ENCODE data around the gene KIAA1755.

DNA sequence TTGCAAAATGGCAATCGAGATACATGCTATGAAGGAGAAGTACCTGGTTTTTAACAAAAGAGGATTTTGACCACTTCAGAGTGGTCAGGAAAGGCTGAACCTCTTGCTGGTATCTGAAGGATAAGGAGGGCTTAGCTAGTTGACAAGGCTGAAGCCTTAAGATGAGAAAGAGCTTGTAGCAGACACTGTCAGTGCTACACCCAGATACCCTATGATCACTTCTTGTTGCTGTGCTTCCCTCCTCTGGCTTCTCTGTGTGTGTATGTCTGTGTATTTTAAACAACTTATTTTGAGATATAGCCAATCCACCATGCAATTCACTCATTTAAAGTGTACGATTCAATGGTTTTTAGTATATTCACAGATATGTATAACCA, 56.6 kb downstream of the KIAA1755 start:
- TF ChIP-seq POLR2A (IDR thresholded peaks at IDR 0.05; ENCODE audit: low read length) (no peak), GATA1 (IDR thresholded peaks at IDR 0.05; ENCODE audit: low read depth, low read length) (no peak)

All from erythroblast (primary cell).